Transverse colon (tissue), 4 donors: ENCODE measurements around the gene KRTAP15-1. TPM values are rescaled to one million over a fixed set of nuclear protein-coding genes. Genes with fewer than 3 reads are reported as not detected.

Experiments used
- DNase-seq: peaks from one replicate; pipeline ENCODE4 v3.0.0-alpha.2; 2019
- H3K27ac ChIP-seq, 4 donors: fragments of 200-600 bp; sonication (generic); 2 replicates each; pipeline ENCODE4 v1.5.1; 2016 to 2018; ENCODE audit warnings: inconsistent platforms in 4 of 4
- H3K27me3 ChIP-seq: fragments of 200-600 bp; sonication (generic); 2 replicates; pipeline ENCODE4 v1.5.1; 2017; ENCODE audit warnings: inconsistent platforms
- H3K36me3 ChIP-seq, 4 donors: fragments of 200-600 bp; sonication (generic); 2 replicates each; pipeline ENCODE4 v1.5.1; 2017 to 2019; ENCODE audit warnings: inconsistent platforms in 4 of 4
- H3K4me1 ChIP-seq, 4 donors: fragments of 200-600 bp; sonication (generic); 2 replicates each; pipeline ENCODE4 v1.5.1; 2017 to 2020; ENCODE audit warnings: inconsistent platforms in 4 of 4
- H3K4me3 ChIP-seq, 4 donors: fragments of 200-600 bp; sonication (generic); 1 replicate in 1 of 4; 2 replicates in 3 of 4; pipeline versions ENCODE4 v1.5.1 to v1.6.1; 2017 to 2019; ENCODE audit warnings: inconsistent platforms in 4 of 4
- H3K9me3 ChIP-seq, 2 donors: fragments of 200-600 bp; sonication (generic); 2 replicates each; pipeline ENCODE4 v1.5.1; 2017 to 2019; ENCODE audit warnings: inconsistent platforms in 2 of 2
- CTCF ChIP-seq, 5 experiments: fragments of 200-600 bp in 3 of 5; fragments of 450-650 bp in 2 of 5; sonication (generic) in 3 of 5; IDR thresholded peaks; 1 replicate in 2 of 5; 2 replicates in 3 of 5; pipeline ENCODE4 v1.5.1; 2016 to 2017; ENCODE audit warnings: antibody characterized with exemption in 5 of 5, inconsistent platforms in 3 of 5, mild to moderate bottlenecking in 2 of 5, moderate library complexity in 1 of 5
- EP300 ChIP-seq: sonication (generic); formaldehyde crosslinking; IDR thresholded peaks from one replicate; pipeline ENCODE4 v1.6.1; 2017; ENCODE audit warnings: antibody characterized with exemption, low read depth
- POLR2A ChIP-seq: fragments of 450-650 bp; IDR thresholded peaks from one replicate; pipeline ENCODE4 v1.6.1; 2016; ENCODE audit warnings: antibody characterized with exemption, mild to moderate bottlenecking, moderate library complexity
- POLR2AphosphoS5 ChIP-seq, 3 donors: sonication (generic); formaldehyde crosslinking; IDR thresholded peaks; one replicate each; pipeline ENCODE4 v1.6.1; 2016; ENCODE audit warnings: antibody characterized with exemption in 3 of 3
- WGBS, 2 donors: methylation state at CpG; one replicate each; pipeline ENCODE4 v1.1.5; 2018; ENCODE audit warnings: low coverage in 1 of 2; 5-methylcytosine and 5-hydroxymethylcytosine counted together
- in situ Hi-C, 4 donors: fragments of 200-750 bp; cut with MboI; loops; one replicate each; pipeline versions ENCODE4 v1.15.0 to v1.15.1; 2017; ENCODE audit warnings: low sequenced_read_pairs in 3 of 4, low pct_ligation_motif_present in 1 of 4, low pct_unique_long_range_greater_than_20kb in 1 of 4
- intact Hi-C: fragments of 100-400 bp; cut with DNase I; formaldehyde crosslinking; loops from one replicate; pipeline ENCODE4 v1.15.1; 2023; ENCODE audit warnings: low total_unique reads
- total RNA-seq, 4 donors: library from RNA; depleted of rRNA; stranded (reverse); fragments of >200 nt; gene quantifications; one replicate each; pipeline ENCODE4 v1.1.0, GENCODE V29; 2016

KRTAP15-1 gene
- total RNA-seq, 4 donors from 2014 or later, result not detected

- no peaks in the 10 kb centered on the region for H3K27me3 ChIP-seq
- in situ Hi-C loops, result no loop called here
- H3K4me1 ChIP-seq, result no peaks in the 10 kb centered on the region
- no peak for DNase-seq
- intact Hi-C loops, result no loop called here
- H3K27ac ChIP-seq, result no peak overlapping the region
- no peak for TF ChIP-seq CTCF (IDR thresholded peaks at IDR 0.05)
- no peak for TF ChIP-seq EP300
- TF ChIP-seq POLR2A, result no peak
- TF ChIP-seq POLR2AphosphoS5 (IDR thresholded peaks at IDR 0.05), result no peak
- no peaks in the 10 kb centered on the region for H3K36me3 ChIP-seq
- no peak overlapping the region for H3K4me3 ChIP-seq
- WGBS, 2 donors, result 47% methylated on average over 2 of the region's 2 CpGs; no CpG with 5 or more reads in 1 of the 2 donors
- H3K9me3 ChIP-seq, result peaks cover 0 to 3% of the 10 kb centered on the region in 2 donors
These were observed 46.1 kb downstream of the KRTAP15-1 start for GRCh38 chr21:30486180-30486579.

GRCh38 chr21:30487336-30487735, 47.3 kb downstream of the KRTAP15-1 start, which contains the start of gene KRTAP19-2:
Gene KRTAP19-2 (minus strand): TSS chr21:30487436. CDS start chr21:30487348, 88 bp downstream.
- in situ Hi-C loops, result no loop called here
- H3K27me3 ChIP-seq, result no peaks in the 10 kb centered on the region
- no peak within 1 kb of the TSS for H3K4me3 ChIP-seq
- no peaks in the 10 kb centered on the region for H3K36me3 ChIP-seq
- no peak for DNase-seq
- TF ChIP-seq POLR2AphosphoS5 (IDR thresholded peaks at IDR 0.05), result no peak
- no peak within 1 kb of the TSS for H3K27ac ChIP-seq
- intact Hi-C loops, result no loop called here
- H3K4me1 ChIP-seq, result no peaks in the 10 kb centered on the region
- H3K9me3 ChIP-seq, result peaks cover 0 to 3% of the 10 kb centered on the region in 2 donors
- WGBS, 2 donors, result 79 to 100% methylated on average over 1 to 2 of the region's 2 CpGs

Other genes starting within 250 kb of the KRTAP15-1 start
- 100 to 1,000 TPM in 1 of 4 donors, 10 to 100 TPM in 3; 13.5 to 107 (median 33.2) TPM for gene CLDN8, start 224.2 kb upstream of the KRTAP15-1 start, total RNA-seq
- not detected for gene KRTAP24-1, start 157.3 kb upstream of the KRTAP15-1 start, total RNA-seq
- not detected for gene KRTAP25-1, start 150.8 kb upstream of the KRTAP15-1 start, total RNA-seq
- gene KRTAP26-1, start 120.0 kb upstream of the KRTAP15-1 start, total RNA-seq, result not detected
- not detected for gene KRTAP27-1, start 102.6 kb upstream of the KRTAP15-1 start, total RNA-seq
- gene KRTAP23-1, start 91.7 kb upstream of the KRTAP15-1 start, total RNA-seq, result not detected
- 1 to 10 TPM in 2 of 4 donors, not detected in 2; 1.7 to 2.7 TPM for gene KRTAP13-2, start 68.0 kb upstream of the KRTAP15-1 start, total RNA-seq
- gene KRTAP13-1, start 44.2 kb upstream of the KRTAP15-1 start, total RNA-seq, result not detected
- gene KRTAP13-3, start 14.3 kb upstream of the KRTAP15-1 start, total RNA-seq, result not detected
- not detected for gene KRTAP13-4, start 10.1 kb upstream of the KRTAP15-1 start, total RNA-seq
- gene KRTAP19-1, start 40.1 kb downstream of the KRTAP15-1 start, total RNA-seq, result not detected
- not detected for gene KRTAP19-2, start 47.2 kb downstream of the KRTAP15-1 start, total RNA-seq
- gene KRTAP19-3, start 51.7 kb downstream of the KRTAP15-1 start, total RNA-seq, result not detected
- not detected for gene KRTAP19-4, start 56.9 kb downstream of the KRTAP15-1 start, total RNA-seq
- gene KRTAP19-5, start 61.9 kb downstream of the KRTAP15-1 start, total RNA-seq, result not detected
- gene KRTAP19-6, start 101.6 kb downstream of the KRTAP15-1 start, total RNA-seq, result not detected
- gene KRTAP19-7, start 121.0 kb downstream of the KRTAP15-1 start, total RNA-seq, result not detected
- gene KRTAP22-2, start 150.1 kb downstream of the KRTAP15-1 start, total RNA-seq, result not detected
- not detected for gene KRTAP6-3, start 152.2 kb downstream of the KRTAP15-1 start, total RNA-seq
- not detected for gene KRTAP6-2, start 158.6 kb downstream of the KRTAP15-1 start, total RNA-seq
- gene KRTAP22-1, start 160.8 kb downstream of the KRTAP15-1 start, total RNA-seq, result not detected
- not detected for gene KRTAP6-1, start 173.7 kb downstream of the KRTAP15-1 start, total RNA-seq
- not detected for gene KRTAP20-1, start 176.2 kb downstream of the KRTAP15-1 start, total RNA-seq
- gene KRTAP20-4, start 180.4 kb downstream of the KRTAP15-1 start, total RNA-seq, result not detected
- gene KRTAP20-2, start 194.9 kb downstream of the KRTAP15-1 start, total RNA-seq, result not detected
- not detected for gene KRTAP20-3, start 202.6 kb downstream of the KRTAP15-1 start, total RNA-seq